ENCODE data around the gene KCTD5. TPM values are rescaled to one million over a fixed set of nuclear protein-coding genes. Genes with fewer than 3 reads are reported as not detected.

The KCTD5 gene
- total and polyA plus RNA-seq, 2 of the 8 experiments (the other 6 are each of a cell fraction or from before 2014, with no cell fraction given): 26.6 to 31.8 TPM

- TF ChIP-seq EZH2 (IDR thresholded peaks at IDR 0.05; ENCODE audit: low read depth, low read length, severe bottlenecking) (no peak), ATF3 (IDR thresholded peaks at IDR 0.05; ENCODE audit: insufficient read depth, low read depth, low read length) (0 out of 2 replicates have a peak, but pooled peaks have one; percentile 44), TCF12 (IDR thresholded peaks at IDR 0.05; ENCODE audit: low read depth, low read length) (0 out of 2 replicates have a peak, but pooled peaks have one; percentile 56), KDM4A (IDR thresholded peaks at IDR 0.05; ENCODE audit: low read depth, low read length, severe bottlenecking) (peak; percentile 54), TAF1 (IDR thresholded peaks at IDR 0.05; ENCODE audit: low read depth, low read length) (peak; percentile 96), RAD21 (IDR thresholded peaks at IDR 0.05 in 1 of 2, conservative IDR thresholded peaks at IDR 0.05 in 1 of 2; ENCODE audit: low read depth in 2 of 2, low read length in 2 of 2) (peak in 1 of 2 experiments; percentile 2; a peak in 1 of 4 replicates), CEBPB (IDR thresholded peaks at IDR 0.05; ENCODE audit: low read depth, low read length) (no peak; the same call in 1 of the 2 replicates), HDAC2 (IDR thresholded peaks at IDR 0.05; ENCODE audit: borderline replicate concordance in 1 of 2, low read depth in 2 of 2, low read length in 2 of 2) (peak; percentile 50 to 57; a peak in 1 of 4 replicates), CTCF (IDR thresholded peaks at IDR 0.05; ENCODE audit: control extremely low read depth in 1 of 3, insufficient read depth in 1 of 3, low read depth in 1 of 3, low read length in 3 of 3) (no peak), RXRA (IDR thresholded peaks at IDR 0.05; ENCODE audit: insufficient read depth, low read depth, low read length) (peak; percentile 72; the same call in 1 of the 2 replicates), HDAC6 (IDR thresholded peaks at IDR 0.05; ENCODE audit: low read depth, low read length) (no peak), RNF2 (IDR thresholded peaks at IDR 0.05; ENCODE audit: borderline replicate concordance, low read depth, low read length, missing control alignments, poor library complexity, severe bottlenecking) (no peak), SP2 (IDR thresholded peaks at IDR 0.05; ENCODE audit: low read length) (no peak), CBX5 (IDR thresholded peaks at IDR 0.05; ENCODE audit: low read depth, low read length) (no peak), JUND (IDR thresholded peaks at IDR 0.05; ENCODE audit: low read length) (no peak; the same call in 1 of the 2 replicates), CBX8 (IDR thresholded peaks at IDR 0.05; ENCODE audit: borderline replicate concordance, low read depth, low read length) (no peak), TBP (IDR thresholded peaks at IDR 0.05; ENCODE audit: low read depth, low read length) (peak; percentile 96), FOSL1 (IDR thresholded peaks at IDR 0.05; ENCODE audit: insufficient read depth, low read depth, low read length) (no peak)
Observed at GRCh38 chr16:2682209-2683021, at the start of gene KCTD5 (continued).
